ENCODE measurements around the gene ZNF318.

The ZNF318 gene

DNA sequence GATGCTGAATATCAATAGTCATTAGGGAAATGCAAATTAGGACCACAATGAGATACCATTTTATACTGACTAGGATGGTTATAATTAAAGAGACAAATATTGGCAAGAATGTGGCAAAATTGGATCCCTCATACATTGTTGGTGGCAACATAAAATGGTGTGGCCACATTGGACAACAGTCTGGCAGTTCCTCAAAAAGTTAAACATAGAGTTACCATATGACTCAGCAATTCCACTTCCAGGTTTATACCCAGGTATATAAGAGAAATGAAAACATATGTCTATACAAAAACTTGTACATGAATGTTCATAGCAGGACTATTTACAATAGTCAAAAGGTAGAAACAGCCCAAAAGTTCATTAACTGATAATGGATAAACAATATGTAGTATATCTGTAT lies 58.8 kb downstream of the ZNF318 start:
- Histone ChIP-seq H3K9me3 (ENCODE audit: control insufficient read depth, low read length) (no peaks in the 10 kb centered on the region), H3K4me2 (ENCODE audit: low read length, poor library complexity, severe bottlenecking) (no peak overlapping the region), H3K4me1 (ENCODE audit: control insufficient read depth, insufficient read depth, low read depth, low read length) (peaks cover 8% of the 10 kb centered on the region), H3K14ac (ENCODE audit: low read length in 2 of 2) (no peak overlapping the region), H2BK15ac (ENCODE audit: low read depth, poor library complexity, severe bottlenecking) (no peak overlapping the region), H2AFZ (ENCODE audit: low read depth, low read length) (no peak overlapping the region), H3K36me3 (ENCODE audit: control insufficient read depth in 1 of 2, insufficient read depth in 2 of 2, low read depth in 1 of 2, low read length in 2 of 2) (no peaks in the 10 kb centered on the region), H4K8ac (ENCODE audit: low read length) (no peak overlapping the region), H3K27ac (ENCODE audit: low read length, poor library complexity, severe bottlenecking) (no peak overlapping the region), H3K18ac (ENCODE audit: low read depth in 1 of 2, low read length in 2 of 2) (no peak overlapping the region), H2BK120ac (ENCODE audit: low read depth, low read length) (no peak overlapping the region), H3K9ac (ENCODE audit: low read length) (no peak overlapping the region), H2BK5ac (ENCODE audit: low read depth, low read length, poor library complexity, severe bottlenecking) (no peak overlapping the region), H3K23ac (ENCODE audit: low read length in 2 of 2) (no peak overlapping the region), H2AK5ac (ENCODE audit: low read length, severe bottlenecking) (no peak overlapping the region), H3K4ac (ENCODE audit: low read depth in 1 of 2, low read length in 2 of 2) (no peak overlapping the region), H2BK12ac (ENCODE audit: low read length in 2 of 2) (no peak overlapping the region), H3K27me3 (ENCODE audit: control insufficient read depth in 1 of 2, insufficient read depth in 1 of 2, low read length in 2 of 2) (peaks cover 31 to 51% of the 10 kb centered on the region in 2 experiments), H4K91ac (ENCODE audit: low read length) (no peak overlapping the region), H3K79me1 (replicated peaks; ENCODE audit: low read length, poor library complexity, severe bottlenecking) (no peaks in the 10 kb centered on the region), H3K4me3 (ENCODE audit: insufficient read depth in 1 of 2, low read depth in 1 of 2, low read length in 2 of 2) (no peak overlapping the region)
- no peak for DNase-seq

GRCh38 chr6:43310134-43310533 lies 59.3 kb downstream of the ZNF318 start:
- H3K23ac ChIP-seq (ENCODE audit: low read length in 2 of 2): no peak overlapping the region
- no peak overlapping the region for H3K18ac ChIP-seq (ENCODE audit: low read depth in 1 of 2, low read length in 2 of 2)
- no peak overlapping the region for H4K91ac ChIP-seq (ENCODE audit: low read length)
- no peak overlapping the region for H2AK5ac ChIP-seq (ENCODE audit: low read length, severe bottlenecking)
- H4K8ac ChIP-seq (ENCODE audit: low read length): no peak overlapping the region
- H2BK15ac ChIP-seq (ENCODE audit: low read depth, poor library complexity, severe bottlenecking): no peak overlapping the region
- H3K36me3 ChIP-seq (ENCODE audit: control insufficient read depth in 1 of 2, insufficient read depth in 2 of 2, low read depth in 1 of 2, low read length in 2 of 2): no peaks in the 10 kb centered on the region
- no peak for DNase-seq
- H2BK120ac ChIP-seq (ENCODE audit: low read depth, low read length): no peak overlapping the region
- no peak overlapping the region for H3K14ac ChIP-seq (ENCODE audit: low read length in 2 of 2)
- no peak overlapping the region for H2AFZ ChIP-seq (ENCODE audit: low read depth, low read length)
- no peak overlapping the region for H2BK12ac ChIP-seq (ENCODE audit: low read length in 2 of 2)
- no peak overlapping the region for H2BK5ac ChIP-seq (ENCODE audit: low read depth, low read length, poor library complexity, severe bottlenecking)
- no peak overlapping the region for H3K4ac ChIP-seq (ENCODE audit: low read depth in 1 of 2, low read length in 2 of 2)
- no peak overlapping the region for H3K27ac ChIP-seq (ENCODE audit: low read length, poor library complexity, severe bottlenecking)
- H3K4me2 ChIP-seq (ENCODE audit: low read length, poor library complexity, severe bottlenecking): no peak overlapping the region
- H3K9ac ChIP-seq (ENCODE audit: low read length): no peak overlapping the region
- H3K27me3 ChIP-seq (ENCODE audit: control insufficient read depth in 1 of 2, insufficient read depth in 1 of 2, low read length in 2 of 2): peaks cover 31 to 52% of the 10 kb centered on the region in 2 experiments
- H3K4me1 ChIP-seq (ENCODE audit: control insufficient read depth, insufficient read depth, low read depth, low read length): peaks cover 8% of the 10 kb centered on the region
- H3K4me3 ChIP-seq (ENCODE audit: insufficient read depth in 1 of 2, low read depth in 1 of 2, low read length in 2 of 2): no peak overlapping the region
- H3K9me3 ChIP-seq (ENCODE audit: control insufficient read depth, low read length): no peaks in the 10 kb centered on the region
- no peaks in the 10 kb centered on the region for H3K79me1 ChIP-seq (replicated peaks; ENCODE audit: low read length, poor library complexity, severe bottlenecking)
- WGBS: 100% methylated on average over 2 of the region's 2 CpGs

GRCh38 chr6:43308990-43309477 lies 60.4 kb downstream of the ZNF318 start:
- Histone ChIP-seq H3K4me2 (ENCODE audit: low read length, poor library complexity, severe bottlenecking) (peak overlapping the region; percentile 62), H4K8ac (ENCODE audit: low read length) (no peak overlapping the region), H2BK15ac (ENCODE audit: low read depth, poor library complexity, severe bottlenecking) (no peak overlapping the region), H2BK120ac (ENCODE audit: low read depth, low read length) (no peak overlapping the region), H3K36me3 (ENCODE audit: control insufficient read depth in 1 of 2, insufficient read depth in 2 of 2, low read depth in 1 of 2, low read length in 2 of 2) (no peaks in the 10 kb centered on the region), H3K27ac (ENCODE audit: low read length, poor library complexity, severe bottlenecking) (no peak overlapping the region), H3K4me3 (ENCODE audit: insufficient read depth in 1 of 2, low read depth in 1 of 2, low read length in 2 of 2) (peak overlapping the region in 1 of 2 experiments; percentile 75), H2AK5ac (ENCODE audit: low read length, severe bottlenecking) (no peak overlapping the region), H2BK12ac (ENCODE audit: low read length in 2 of 2) (no peak overlapping the region), H2AFZ (ENCODE audit: low read depth, low read length) (no peak overlapping the region), H3K4me1 (ENCODE audit: control insufficient read depth, insufficient read depth, low read depth, low read length) (peaks cover 8% of the 10 kb centered on the region), H3K9ac (ENCODE audit: low read length) (peak overlapping the region; percentile 51), H2BK5ac (ENCODE audit: low read depth, low read length, poor library complexity, severe bottlenecking) (no peak overlapping the region), H4K91ac (ENCODE audit: low read length) (no peak overlapping the region), H3K14ac (ENCODE audit: low read length in 2 of 2) (no peak overlapping the region), H3K27me3 (ENCODE audit: control insufficient read depth in 1 of 2, insufficient read depth in 1 of 2, low read length in 2 of 2) (peaks cover 37 to 58% of the 10 kb centered on the region in 2 experiments), H3K79me1 (replicated peaks; ENCODE audit: low read length, poor library complexity, severe bottlenecking) (no peaks in the 10 kb centered on the region), H3K18ac (ENCODE audit: low read depth in 1 of 2, low read length in 2 of 2) (no peak overlapping the region), H3K9me3 (ENCODE audit: control insufficient read depth, low read length) (no peaks in the 10 kb centered on the region), H3K4ac (ENCODE audit: low read depth in 1 of 2, low read length in 2 of 2) (no peak overlapping the region), H3K23ac (ENCODE audit: low read length in 2 of 2) (no peak overlapping the region)
- WGBS: 33% methylated on average over 8 of the region's 9 CpGs
- DNase-seq: no peak

DNA sequence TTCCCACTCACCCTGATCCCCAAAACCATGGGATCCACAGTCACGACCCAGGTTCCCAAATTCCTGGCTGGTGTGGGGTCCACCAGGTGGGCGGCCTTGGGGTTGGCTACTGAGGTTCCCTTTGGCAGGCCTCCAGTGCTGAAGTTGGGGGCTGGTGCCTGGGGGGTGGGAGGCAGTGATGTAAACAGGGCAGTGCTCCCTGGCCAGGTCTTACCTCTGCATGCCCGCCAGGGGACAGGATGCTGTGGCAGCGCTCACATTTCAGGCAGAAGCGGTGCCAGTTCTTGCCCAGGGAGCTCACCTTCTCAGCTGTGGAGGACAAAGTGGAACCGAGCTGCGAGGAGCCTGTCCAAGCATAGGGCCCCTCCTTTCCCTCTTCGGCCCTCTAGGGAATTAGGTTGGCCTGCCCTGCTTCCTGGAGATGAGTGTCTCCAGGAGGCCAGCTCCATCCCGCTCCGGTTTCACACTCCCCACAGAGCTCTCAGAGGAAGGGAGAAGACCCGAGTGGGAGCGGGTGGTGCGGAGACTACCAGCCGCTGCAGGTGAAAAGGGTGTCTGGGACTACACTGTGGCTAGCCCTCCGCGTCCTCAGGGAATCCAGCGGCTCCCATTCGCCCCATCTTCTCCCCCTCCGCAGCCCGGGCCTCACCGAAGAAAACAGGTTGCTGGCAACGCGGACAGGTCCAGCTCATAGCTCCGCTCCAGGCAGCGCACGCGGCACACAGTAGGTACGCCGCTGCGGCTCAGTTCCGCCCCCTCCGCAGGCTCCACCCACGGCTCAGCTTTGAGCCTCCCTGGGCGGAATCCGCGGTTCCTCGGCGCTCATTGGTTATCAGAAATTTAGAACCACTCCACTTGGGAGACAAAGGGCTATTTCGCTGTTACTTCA lies 61.1 kb downstream of the ZNF318 start, which contains the start of gene CRIP3:
Gene CRIP3, minus strand, starts transcription at position 726 of the 889 bp plus-strand sequence. Its CDS starts 34 bp downstream, at position 692.
- Histone ChIP-seq H3K4me2 (ENCODE audit: low read length, poor library complexity, severe bottlenecking) (peak within 1 kb of the TSS; percentile 62), H3K79me1 (replicated peaks; ENCODE audit: low read length, poor library complexity, severe bottlenecking) (no peaks in the 10 kb centered on the region), H3K36me3 (ENCODE audit: control insufficient read depth in 1 of 2, insufficient read depth in 2 of 2, low read depth in 1 of 2, low read length in 2 of 2) (no peaks in the 10 kb centered on the region), H2BK15ac (ENCODE audit: low read depth, poor library complexity, severe bottlenecking) (no peak within 1 kb of the TSS), H2AK5ac (ENCODE audit: low read length, severe bottlenecking) (no peak within 1 kb of the TSS), H3K4ac (ENCODE audit: low read depth in 1 of 2, low read length in 2 of 2) (no peak within 1 kb of the TSS), H3K27me3 (ENCODE audit: control insufficient read depth in 1 of 2, insufficient read depth in 1 of 2, low read length in 2 of 2) (peaks cover 37 to 55% of the 10 kb centered on the region in 2 experiments), H2AFZ (ENCODE audit: low read depth, low read length) (peak within 1 kb of the TSS; percentile 18), H4K8ac (ENCODE audit: low read length) (peak within 1 kb of the TSS; percentile 24), H3K4me1 (ENCODE audit: control insufficient read depth, insufficient read depth, low read depth, low read length) (peaks cover 8% of the 10 kb centered on the region), H2BK5ac (ENCODE audit: low read depth, low read length, poor library complexity, severe bottlenecking) (no peak within 1 kb of the TSS), H2BK12ac (ENCODE audit: low read length in 2 of 2) (no peak within 1 kb of the TSS), H3K9me3 (ENCODE audit: control insufficient read depth, low read length) (no peaks in the 10 kb centered on the region), H3K23ac (ENCODE audit: low read length in 2 of 2) (peak within 1 kb of the TSS in 1 of 2 experiments; percentile 54), H3K4me3 (ENCODE audit: insufficient read depth in 1 of 2, low read depth in 1 of 2, low read length in 2 of 2) (peak within 1 kb of the TSS; percentile 28 to 75), H3K14ac (ENCODE audit: low read length in 2 of 2) (no peak within 1 kb of the TSS), H3K27ac (ENCODE audit: low read length, poor library complexity, severe bottlenecking) (no peak within 1 kb of the TSS), H4K91ac (ENCODE audit: low read length) (no peak within 1 kb of the TSS), H2BK120ac (ENCODE audit: low read depth, low read length) (no peak within 1 kb of the TSS), H3K18ac (ENCODE audit: low read depth in 1 of 2, low read length in 2 of 2) (no peak within 1 kb of the TSS), H3K9ac (ENCODE audit: low read length) (peak within 1 kb of the TSS; percentile 51)
- WGBS: 9% methylated on average over 33 of the region's 39 CpGs
- DNase-seq: peak; percentile 13

Data from mesenchymal stem cell (in vitro differentiated cells and primary cell).